ENCODE measurements around the gene ANO1.

Gene ANO1

DNA sequence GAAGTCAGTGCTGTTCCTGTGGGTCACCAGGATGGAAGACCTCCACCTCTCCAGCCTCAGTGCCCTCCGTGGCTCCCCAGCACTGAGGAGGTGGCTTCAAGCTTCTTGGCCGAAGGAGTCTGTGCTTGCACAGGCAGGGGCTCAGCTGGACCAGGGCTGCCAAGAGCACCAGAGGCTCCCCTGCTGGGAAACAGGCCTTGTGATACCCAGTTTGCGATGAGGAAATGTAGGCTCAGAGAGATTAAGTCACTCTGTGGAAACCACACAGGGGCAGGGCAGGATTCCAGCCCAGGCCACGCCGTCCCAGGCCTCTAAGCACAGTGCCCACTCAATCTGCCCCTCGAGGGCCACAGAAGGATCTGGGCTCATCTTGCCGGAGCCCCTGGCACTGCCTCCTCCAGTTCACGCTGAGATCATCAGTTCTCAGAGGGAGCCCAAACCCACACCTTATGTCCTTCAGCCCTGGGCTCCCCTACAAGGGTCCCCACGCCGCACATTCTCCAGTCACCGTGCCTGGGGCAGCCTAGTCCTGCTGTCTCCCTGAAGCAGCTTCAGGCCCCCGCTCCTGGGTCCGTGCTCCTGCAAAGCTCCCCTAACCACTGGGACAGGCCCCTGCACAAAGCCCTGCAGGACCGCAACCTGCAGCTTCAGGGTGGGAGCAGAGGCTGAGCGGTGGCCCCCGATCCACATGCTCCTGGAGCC lies 21.6 kb downstream of the ANO1 start:
- DNase-seq, result no peak

DNA sequence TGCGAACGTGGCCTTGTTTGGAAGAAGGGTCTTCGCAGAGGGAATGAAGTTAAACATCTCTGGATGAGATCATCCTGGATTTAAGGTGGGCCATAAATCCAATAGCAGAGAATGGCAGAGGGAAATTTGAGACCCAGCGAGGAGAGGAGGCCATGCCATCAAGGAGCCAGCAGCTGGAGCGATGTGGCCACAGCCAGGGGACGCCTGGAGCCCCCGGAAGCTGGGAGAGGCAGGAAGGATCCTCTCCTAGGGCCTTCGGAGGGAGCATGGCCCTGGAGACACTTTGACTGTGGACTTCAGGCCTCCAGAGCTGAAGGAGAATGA lies 22.1 kb downstream of the ANO1 start:
- no peak for DNase-seq

DNA sequence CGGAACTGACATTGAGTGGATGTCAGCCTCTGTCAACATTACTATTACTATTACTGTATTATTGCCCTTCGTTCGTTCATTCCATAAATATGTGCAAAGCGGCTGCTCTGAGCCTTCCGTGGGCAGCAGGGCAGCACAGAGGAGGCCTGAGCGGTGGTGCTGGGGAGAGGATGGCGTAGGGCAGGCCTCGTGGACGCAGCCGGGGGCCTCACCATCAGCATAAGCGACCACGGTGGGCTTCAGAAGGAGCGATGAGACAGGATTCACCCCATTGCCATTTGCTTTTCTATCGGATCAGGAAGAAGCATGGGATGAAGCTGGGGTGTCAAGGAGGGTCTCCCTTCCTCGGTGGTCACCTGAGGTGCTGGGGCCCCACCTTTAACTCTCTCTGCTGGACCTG lies 22.7 kb downstream of the ANO1 start:
- DNase-seq, result no peak

DNA sequence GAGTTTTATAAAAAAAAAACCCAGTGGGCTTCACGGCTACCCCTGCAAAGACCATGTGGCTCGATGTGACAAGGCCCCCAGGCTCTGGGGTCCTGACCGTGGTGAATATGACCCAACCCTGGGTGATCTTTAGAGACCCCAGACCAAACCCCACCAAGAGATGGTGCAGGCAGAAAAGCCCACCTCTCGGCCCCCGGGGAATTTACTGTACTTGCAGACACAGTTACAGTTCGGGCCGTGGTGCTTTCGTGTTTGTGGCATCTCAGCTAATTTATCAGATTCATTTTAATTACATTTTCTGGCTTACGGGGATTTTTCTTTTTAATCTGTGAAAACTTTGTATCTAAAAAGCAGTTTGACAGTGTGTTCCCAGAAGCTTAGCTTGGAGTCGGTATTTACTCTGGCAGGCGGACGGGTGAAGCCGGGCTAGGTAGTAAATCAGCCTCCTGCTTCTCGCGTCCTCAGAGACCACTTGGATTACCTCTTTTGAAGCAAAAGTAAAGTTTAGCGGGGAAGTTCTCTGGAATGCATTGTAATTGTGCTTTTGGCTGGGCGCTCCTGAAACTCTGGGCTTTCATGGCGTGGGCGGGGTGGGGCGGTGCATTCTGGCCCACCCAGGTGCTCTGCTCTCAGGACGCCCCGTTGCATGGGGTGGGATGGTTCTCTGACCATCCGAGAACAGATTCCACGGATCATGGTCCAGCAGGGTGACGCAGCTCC lies 25.3 kb downstream of the ANO1 start:
- DNase-seq, result no peak

DNA sequence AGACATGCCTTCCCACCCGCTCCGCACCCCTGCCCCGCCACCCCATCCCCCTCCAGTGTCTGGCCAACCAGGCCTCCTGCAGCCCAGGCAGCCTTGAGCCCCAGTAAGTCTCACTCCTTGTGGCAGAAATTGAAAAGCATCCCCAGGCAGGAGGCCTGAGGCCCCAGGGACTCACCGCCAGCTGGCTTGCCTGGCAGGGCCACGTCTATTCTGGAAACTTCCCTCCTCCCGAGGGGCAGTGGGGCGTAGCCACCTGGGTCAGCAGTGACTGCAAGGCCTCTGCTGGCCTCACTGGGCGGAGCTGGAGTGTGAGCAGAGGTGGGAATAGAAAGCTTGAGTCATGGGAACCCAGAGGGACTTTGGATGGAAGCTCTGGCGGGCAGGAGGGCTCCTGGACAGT lies 26.3 kb downstream of the ANO1 start:
- no peak for DNase-seq

DNA sequence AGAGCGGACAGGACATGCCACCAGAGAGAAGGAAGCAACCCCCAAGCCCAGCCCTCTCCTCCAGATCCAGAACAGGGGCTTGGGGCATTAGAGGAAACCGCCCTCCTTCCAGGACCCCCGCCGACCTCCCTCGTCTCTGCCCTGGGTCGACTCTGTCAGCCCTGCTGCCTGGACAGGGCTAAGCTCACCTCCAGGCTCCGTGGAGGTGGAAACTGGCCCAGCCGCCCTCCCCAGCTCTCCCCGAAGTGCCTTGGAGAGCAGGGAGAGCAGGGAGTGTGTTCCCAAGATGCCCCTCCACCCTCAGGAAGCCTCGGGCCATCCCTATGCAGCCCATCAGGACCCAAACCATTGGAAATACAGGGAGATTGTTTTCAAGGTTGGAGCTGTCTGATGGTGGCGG lies 26.8 kb downstream of the ANO1 start:
- no peak for DNase-seq

DNA sequence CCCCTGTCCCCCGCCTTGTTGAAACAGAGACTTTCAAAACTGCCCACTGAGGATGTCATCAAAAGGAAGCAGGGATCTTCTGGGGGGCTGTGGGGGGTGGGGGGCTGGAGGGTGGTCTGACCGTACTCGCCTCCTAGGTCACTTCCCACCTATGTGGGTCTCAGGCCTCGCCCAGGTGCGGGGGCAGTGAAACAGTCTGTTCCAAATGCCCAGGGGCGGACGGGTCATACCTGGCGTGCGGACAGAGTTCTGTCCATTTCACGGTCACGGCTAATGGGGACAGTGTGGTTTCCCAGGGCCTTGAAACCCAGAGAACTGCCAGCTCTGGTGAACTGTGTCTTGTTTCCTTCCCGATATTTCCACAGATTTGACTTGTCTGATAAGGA lies 27.2 kb downstream of the ANO1 start:
- no peak for DNase-seq

DNA sequence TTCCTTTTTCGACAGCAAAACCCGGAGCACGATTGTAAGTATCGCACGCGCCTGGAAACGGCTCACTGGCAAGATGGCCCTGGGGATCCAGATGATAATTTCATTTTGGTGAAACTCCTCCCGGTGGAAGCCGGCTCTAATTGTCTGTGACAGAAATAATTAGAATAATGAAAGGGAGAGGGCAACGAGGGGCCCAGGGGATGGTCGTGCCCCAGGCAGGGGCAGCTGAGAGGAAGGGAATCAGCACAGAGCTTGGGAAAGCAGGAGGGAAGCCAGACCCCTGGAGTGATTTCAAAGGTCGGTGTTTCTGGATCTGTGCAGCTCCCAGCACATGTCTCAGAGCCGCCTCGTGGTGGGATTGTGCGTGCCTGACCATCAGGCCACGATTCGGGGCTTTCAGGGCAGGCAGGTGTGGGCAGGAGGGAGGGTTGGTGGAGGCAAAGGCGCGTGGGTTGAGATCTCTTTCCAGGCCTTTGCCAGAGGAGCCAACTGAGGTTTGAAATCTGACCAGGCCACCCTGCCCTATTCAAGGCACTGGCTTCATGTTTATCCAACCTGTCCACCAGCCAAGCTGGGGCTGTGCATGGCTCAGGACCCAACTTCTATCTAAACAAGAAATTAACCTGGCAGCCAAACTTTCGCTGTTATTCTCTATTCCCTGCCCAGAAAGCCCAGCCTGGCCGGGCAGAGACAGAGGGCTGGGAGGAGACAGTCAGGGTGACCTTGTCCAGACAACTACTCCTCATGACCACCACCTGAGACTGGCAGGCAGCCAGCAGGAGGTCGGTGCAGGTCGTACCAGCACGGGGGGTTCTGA lies 27.8 kb downstream of the ANO1 start:
- no peak for DNase-seq

DNA sequence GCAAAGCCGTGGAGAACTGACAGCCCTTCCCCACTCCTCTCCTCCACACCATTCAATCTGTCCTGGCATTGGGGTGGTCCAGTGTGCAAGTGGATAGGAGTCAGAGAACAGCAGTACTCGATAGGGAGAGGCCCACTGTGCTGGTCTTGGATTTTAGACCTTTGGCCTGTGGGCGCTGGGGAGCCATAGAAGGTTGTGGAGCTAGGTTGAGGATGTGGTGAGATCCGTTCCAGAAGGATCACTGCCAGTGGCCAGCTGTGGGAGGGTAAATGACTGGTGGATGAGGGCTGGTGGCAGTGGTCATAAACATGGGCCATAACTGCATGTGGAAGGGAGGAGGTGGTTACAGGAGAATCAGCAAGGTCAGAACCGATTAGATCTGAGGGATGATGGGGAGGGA lies 28.6 kb downstream of the ANO1 start:
- no peak for DNase-seq

DNA sequence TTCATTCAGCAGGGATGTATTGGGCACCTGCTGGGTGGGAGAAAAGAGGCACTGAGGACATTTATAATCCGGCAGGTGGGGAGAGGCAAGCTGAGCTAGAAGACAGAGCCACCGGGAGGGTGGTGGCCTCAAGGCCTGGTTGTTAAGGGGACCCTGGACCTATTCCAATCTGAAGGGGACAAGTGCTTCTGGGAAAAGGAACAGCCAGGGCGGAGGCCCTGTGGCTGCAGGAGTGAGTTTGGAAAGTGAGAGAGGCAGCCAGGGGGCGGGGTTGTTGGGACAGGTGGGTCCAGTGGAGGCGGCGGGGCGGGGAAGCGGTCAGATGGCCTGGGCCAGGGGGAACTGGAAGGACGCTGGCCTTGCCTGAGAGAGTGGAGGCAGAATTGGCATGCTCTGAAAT lies 29.1 kb downstream of the ANO1 start:
- no peak for DNase-seq

DNA sequence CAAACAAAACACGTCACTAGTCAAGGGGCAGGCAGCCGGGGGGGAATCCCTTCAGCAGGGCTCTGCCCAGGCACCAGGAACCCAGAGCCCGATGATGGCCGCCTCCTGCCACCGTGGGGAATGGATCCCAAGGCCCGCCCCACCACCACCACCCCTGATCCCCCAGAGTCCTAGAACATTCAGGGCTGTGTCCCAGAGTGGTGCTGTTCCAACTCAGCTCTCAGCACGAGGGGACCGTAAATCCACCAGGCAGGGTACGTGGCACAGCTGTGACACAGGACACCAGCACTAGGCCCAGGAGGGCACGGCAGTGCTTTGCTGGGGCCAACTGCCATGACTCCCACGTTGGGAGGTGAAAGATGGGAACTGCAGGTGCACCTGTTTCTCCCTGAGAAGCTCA lies 29.6 kb downstream of the ANO1 start:
- DNase-seq, result no peak

DNA sequence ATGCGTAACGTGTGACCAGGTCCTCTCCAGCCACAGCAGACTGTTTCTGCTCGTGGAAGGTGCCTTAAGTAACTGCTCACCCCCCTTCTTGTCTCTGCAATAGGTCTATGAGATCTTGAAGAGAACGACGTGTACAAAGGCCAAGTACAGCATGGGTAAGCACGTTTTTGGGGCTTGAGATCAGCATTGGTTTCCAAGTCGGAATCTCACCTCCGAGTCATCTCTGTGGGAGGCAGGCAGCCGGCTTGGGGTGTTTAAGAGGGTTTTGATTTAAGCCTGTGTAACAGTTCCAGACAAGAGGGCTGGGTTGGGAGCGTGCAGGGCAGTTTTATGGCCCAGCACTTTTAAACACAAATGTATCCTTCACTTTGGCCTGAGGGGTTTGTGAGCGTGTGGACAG lies 30.1 kb downstream of the ANO1 start:
- DNase-seq, result no peak

DNA sequence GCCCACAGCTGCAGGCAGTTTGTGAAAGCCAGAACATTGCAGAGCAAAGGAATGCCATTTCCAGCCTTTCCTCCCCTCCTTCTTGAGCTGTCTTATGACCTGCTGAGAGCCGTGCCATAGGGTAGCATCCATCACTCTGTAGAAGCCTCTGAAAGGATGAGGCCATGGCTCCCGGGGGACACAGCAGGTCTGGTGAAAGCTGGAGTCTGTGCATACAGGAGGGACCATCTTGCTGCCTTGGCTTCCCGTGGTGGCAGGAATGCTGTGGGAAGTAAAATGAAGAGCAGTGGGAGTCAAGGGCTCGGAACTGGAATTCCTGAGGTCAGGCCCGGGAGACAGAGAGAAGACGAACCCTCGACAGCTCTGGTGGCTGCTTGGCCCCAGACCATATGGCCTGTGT lies 30.9 kb downstream of the ANO1 start:
- DNase-seq, result no peak

DNA sequence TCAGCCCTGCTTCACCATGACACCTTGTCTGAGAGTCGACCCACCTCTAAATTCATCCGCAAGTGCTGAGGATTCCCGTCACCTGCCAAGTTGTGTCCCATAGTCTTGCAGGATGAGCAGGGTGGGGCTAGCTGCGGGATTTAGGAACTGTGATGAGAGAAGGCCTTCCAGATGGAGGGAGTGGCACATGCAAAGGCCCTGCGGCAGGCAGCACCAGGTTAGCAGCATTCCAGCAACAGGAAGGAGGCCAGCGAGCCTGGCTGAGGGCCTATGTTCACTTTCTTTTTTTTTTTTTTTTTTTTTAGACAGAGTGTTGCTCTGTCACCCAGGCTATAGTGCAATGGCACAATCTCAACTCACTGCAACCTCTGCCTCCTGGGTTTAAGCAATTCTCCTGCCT lies 31.8 kb downstream of the ANO1 start:
- no peak for DNase-seq

DNA sequence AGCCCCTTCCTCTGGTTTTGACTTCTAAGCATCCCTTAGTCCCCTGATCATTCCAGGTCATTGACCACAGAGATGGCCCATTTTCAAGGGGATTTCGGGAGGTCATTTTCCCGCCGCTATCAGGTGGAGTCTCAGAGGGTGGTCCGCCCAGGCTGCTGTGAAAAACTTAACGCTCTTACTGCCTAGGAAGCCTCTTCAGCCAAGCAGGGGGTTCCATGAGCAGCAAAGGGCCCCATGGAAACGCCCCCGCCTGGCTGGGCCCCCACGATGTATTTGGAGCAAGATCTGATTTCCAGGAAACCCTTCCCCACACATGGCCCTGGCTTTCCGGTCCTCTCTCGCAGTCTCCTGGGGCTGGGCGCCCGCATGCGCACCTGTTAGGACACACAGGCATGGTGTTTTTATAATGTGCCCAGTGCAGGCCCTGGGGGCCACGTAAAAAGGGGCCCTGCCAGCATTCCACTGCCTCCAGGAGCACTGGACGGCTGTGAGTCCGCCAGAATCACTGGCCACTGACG lies 32.5 kb downstream of the ANO1 start:
- no peak for DNase-seq

DNA sequence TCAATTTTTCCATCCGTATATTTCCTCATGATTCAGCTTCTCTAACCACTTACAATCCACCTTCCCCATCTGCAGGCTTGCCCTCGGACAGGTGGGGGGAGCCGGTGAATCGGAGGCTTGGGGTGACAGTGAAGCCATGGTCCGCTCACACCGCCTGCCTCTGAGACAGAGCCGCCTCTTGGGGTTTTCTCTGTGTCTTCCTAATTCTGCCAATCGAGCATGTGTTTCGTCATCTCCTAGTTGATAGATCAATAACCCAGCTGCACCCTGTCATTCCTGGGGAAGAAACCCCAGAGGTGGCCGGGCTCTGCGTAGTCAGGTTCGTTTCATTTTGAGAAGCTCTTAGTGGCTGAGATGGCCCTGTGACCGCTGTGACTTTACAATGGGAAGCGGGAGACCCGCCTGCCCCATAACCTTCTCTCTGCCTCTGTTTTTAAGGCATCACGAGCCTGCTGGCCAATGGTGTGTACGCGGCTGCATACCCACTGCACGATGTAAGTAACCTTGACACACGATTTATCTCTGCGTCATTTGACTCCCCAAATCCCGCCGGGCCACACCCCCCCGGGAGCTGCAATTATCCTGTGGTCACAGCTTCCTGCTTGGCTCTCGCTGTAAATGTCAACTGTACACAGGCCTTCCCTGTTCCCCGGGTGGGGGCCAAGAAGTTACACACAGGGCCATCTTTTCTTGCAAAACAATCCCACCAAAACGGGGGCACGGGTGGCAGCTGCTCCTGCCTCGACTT lies 33.3 kb downstream of the ANO1 start:
- no peak for DNase-seq

DNA sequence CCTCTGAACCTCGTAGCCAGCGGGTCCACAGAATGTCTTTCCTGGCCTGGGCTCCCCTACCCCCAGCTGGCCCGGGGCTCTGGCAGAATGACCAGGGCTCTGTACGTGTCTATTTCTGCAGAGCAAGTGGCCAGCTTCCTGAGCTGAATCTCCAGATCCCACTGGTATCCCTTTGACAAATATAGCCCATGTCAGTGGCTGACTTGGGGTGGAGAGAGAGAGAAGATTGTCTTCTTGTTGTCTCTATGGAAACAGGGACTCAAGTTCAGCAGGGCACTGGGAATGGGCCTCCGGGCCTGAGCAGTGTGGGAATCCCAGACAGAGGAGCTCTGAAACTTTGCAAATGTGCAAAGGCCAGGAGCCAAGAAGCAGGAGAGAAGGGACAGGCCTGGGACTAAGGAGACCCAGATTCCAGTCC lies 33.9 kb downstream of the ANO1 start:
- DNase-seq, result no peak

DNA sequence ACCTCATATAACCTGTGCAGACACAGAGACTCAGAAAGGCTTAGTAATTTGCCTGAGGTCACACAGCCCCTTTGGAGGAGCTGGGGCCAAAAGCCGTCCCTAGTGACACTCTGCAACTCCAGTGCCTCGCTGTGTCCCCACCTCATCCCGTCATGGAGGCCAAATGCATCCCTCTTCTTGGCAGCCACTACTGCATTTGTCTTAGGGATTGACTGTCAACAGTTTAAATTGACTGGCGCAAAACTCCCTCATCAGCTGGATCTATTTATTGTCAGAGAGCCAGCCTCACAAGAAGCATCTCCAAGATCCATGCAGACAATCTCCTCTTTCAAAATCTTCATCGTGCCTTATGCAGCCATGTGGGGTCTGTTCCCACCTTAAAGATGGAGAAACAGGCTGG lies 35.7 kb downstream of the ANO1 start:
- DNase-seq, result no peak

DNA sequence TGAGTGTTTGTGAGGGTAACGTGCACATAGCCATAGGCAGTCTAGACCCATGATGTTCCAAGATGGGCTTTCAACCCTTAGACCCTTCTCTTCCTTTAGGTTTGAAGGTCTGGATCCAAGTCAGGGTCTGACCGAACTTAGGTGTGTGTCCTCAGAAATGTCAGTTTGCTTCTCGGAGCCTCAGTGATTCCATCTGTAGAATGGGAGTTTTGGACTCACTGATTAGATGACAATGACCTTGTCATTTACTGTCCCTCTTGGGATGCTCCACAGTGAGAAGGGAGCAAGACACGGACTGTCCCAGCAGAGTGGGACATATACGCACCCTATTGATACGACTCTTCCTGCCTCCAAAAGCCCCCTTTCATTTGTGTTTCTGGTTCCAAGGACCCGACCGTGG lies 37.7 kb downstream of the ANO1 start:
- no peak for DNase-seq

DNA sequence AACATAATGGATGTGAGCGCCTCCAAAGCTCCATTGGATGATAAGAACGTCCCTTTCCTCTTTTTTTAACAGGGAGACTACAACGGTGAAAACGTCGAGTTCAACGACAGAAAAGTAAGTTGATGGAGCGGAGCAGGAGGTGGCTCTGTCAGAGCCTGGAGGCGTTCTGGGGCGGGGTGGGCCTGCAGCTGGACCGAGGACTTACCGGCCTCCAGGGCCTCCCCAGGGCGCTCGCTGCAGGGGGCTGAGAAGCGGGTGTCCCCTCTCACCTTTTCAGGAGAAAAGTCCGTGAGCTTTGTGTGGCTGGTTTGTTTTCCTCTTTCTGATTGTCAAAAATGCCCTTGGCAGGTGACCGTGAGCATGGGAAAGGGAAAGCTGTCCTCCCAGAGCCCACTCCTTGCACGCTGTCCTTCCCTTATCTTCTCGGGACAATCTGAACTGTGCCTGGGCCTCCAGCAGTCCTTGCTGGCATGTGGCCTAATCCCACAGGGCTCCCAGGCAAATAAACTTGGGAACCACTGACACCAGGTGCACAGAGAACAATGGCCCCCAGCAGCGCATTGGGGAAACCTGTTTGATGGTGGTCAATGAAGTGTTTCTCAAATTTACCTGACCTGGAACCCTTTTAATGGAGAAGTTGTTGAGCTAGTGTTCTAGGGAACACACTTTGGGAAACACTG lies 38.4 kb downstream of the ANO1 start:
- DNase-seq, result no peak

DNA sequence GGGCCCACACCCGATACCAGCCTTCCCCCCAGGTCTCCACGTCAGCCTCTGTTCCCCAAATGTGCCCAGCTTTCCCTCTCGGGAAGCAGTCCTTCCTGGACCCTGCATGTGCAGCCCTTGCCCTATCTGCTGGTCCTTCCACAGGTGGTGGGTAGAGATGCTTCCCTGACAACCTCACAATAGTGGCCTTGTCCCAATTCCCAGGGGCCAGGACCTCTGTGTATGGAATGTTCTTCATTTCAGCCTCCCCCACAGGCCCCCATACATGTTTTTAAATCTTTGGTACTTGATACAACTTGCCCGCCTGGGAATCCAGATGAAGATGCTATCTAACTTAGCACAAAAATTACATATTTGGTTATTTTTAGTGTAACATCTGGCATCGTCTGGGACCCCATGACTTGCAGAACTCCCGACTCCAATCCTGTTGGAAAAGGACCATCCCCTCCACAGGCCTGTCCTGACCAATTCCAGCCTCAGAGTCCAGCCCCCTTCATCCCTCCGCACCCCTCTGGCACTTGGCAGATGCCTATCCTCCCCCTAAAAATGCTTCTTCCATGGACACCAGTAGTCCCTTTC lies 39.5 kb downstream of the ANO1 start:
- DNase-seq, result no peak

DNA sequence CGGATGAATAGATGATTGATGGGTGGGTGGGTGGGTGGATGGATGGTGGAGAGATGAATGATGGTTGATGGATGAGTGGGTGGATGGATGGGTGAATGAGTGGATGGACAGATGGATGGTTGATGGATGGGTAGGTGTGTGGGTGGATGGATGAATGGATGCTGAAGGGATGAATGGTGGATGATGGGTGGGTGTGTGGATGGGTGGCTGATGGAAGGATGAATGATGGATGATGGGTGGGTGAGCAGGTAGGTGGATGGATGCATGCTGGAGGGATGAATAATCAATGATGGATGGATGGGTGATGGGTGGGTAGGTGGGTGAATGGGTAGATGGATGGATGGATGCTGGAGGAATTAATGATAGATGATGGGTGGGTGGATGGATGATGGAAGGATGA lies 40.5 kb downstream of the ANO1 start:
- DNase-seq, result no peak

Measured in NCI-H774 (cell line).